ENCODE results near the gene S1PR5.

Gene S1PR5

GRCh38 chr19:10549733-10550132, 32.5 kb upstream of the S1PR5 start:
- H3K36me3 ChIP-seq = peaks cover 66% of the 10 kb centered on the region
- H3K27me3 ChIP-seq = no peaks in the 10 kb centered on the region
- no peaks in the 10 kb centered on the region for H3K9me3 ChIP-seq
- H3K4me3 ChIP-seq (ENCODE audit: low read depth, low read length) = no peak overlapping the region
- no peaks in the 10 kb centered on the region for H3K4me1 ChIP-seq
- DNase-seq = no peak
- TF ChIP-seq, protein P1, sequence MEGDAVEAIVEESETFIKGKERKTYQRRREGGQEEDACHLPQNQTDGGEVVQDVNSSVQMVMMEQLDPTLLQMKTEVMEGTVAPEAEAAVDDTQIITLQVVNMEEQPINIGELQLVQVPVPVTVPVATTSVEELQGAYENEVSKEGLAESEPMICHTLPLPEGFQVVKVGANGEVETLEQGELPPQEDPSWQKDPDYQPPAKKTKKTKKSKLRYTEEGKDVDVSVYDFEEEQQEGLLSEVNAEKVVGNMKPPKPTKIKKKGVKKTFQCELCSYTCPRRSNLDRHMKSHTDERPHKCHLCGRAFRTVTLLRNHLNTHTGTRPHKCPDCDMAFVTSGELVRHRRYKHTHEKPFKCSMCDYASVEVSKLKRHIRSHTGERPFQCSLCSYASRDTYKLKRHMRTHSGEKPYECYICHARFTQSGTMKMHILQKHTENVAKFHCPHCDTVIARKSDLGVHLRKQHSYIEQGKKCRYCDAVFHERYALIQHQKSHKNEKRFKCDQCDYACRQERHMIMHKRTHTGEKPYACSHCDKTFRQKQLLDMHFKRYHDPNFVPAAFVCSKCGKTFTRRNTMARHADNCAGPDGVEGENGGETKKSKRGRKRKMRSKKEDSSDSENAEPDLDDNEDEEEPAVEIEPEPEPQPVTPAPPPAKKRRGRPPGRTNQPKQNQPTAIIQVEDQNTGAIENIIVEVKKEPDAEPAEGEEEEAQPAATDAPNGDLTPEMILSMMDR (IDR thresholded peaks at IDR 0.05; ENCODE audit: low read depth, low read length) = no peak

GRCh38 chr19:10548746-10549276, 31.6 kb upstream of the S1PR5 start:
- Histone ChIP-seq H3K27me3 (no peaks in the 10 kb centered on the region), H3K9me3 (no peaks in the 10 kb centered on the region), H3K36me3 (peaks cover 56% of the 10 kb centered on the region), H3K4me3 (ENCODE audit: low read depth, low read length) (no peak overlapping the region), H3K4me1 (no peaks in the 10 kb centered on the region)
- TF ChIP-seq, protein P1 (IDR thresholded peaks at IDR 0.05; ENCODE audit: low read depth, low read length) = no peak
- DNase-seq = no peak

- Histone ChIP-seq H3K4me3 (ENCODE audit: low read depth, low read length) (no peak overlapping the region), H3K9me3 (no peaks in the 10 kb centered on the region), H3K36me3 (peaks cover 37% of the 10 kb centered on the region), H3K4me1 (no peaks in the 10 kb centered on the region), H3K27me3 (no peaks in the 10 kb centered on the region)
- TF ChIP-seq, protein P1 (IDR thresholded peaks at IDR 0.05; ENCODE audit: low read depth, low read length) = no peak
- no peak for DNase-seq
Measured at GRCh38 chr19:10546817-10547216, 29.6 kb upstream of the S1PR5 start.

DNA sequence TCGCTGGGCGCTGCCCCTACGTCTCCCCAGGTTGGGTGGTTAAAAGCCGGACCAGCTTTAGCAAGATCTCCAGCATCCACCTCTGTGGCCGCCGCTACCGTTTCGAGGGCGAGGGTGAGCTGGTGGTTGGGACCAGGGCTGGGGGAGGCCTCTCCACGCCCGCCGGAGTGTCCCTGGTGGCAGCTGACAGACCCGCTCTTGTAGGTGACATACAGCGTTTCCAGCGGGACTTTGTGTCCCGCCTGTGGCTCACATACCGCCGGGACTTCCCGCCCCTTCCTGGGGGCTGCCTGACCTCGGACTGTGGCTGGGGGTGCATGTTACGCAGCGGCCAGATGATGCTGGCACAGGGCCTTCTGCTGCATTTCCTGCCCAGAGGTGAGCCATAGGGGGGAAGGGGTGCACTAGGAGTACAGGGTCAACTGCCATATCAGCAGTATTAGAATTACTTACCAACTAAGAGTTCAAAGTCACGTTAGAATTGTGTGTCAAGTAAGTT, 27.6 kb upstream of the S1PR5 start:
- no peaks in the 10 kb centered on the region for H3K9me3 ChIP-seq
- no peaks in the 10 kb centered on the region for H3K4me1 ChIP-seq
- H3K4me3 ChIP-seq (ENCODE audit: low read depth, low read length) = peak overlapping the region; percentile 81
- H3K36me3 ChIP-seq = peaks cover 23% of the 10 kb centered on the region
- TF ChIP-seq, protein P1 (IDR thresholded peaks at IDR 0.05; ENCODE audit: low read depth, low read length) = no peak
- peaks cover 5% of the 10 kb centered on the region; the same call in 1 of the 2 replicates for H3K27me3 ChIP-seq
- DNase-seq = no peak

GRCh38 chr19:10544242-10544752, 27.1 kb upstream of the S1PR5 start:
- H3K4me1 ChIP-seq = no peaks in the 10 kb centered on the region
- no peaks in the 10 kb centered on the region for H3K9me3 ChIP-seq
- peak; percentile 36 for DNase-seq
- H3K27me3 ChIP-seq = peaks cover 5% of the 10 kb centered on the region
- H3K4me3 ChIP-seq (ENCODE audit: low read depth, low read length) = peak overlapping the region; percentile 81
- TF ChIP-seq, protein P1 (IDR thresholded peaks at IDR 0.05; ENCODE audit: low read depth, low read length) = no peak
- H3K36me3 ChIP-seq = peaks cover 19% of the 10 kb centered on the region

Data from BE2C (cell line).